Neural progenitor cell (in vitro differentiated cells): ENCODE results near the gene IKZF3.

Experiments used
- EZH2 ChIP-seq: fragments of 200-600 bp; sonication (generic); IDR thresholded peaks from 2 replicates; pipeline ENCODE4 v1.6.1; 2017; ENCODE audit warnings: antibody characterized with exemption, mild to moderate bottlenecking, moderate library complexity
- TF ChIP-seq, protein P1 (sequence below): fragments of 200-600 bp; sonication (generic); IDR thresholded peaks from 2 replicates; pipeline ENCODE4 v1.5.1; 2017; ENCODE audit warnings: antibody characterized with exemption, mild to moderate bottlenecking

DNA sequence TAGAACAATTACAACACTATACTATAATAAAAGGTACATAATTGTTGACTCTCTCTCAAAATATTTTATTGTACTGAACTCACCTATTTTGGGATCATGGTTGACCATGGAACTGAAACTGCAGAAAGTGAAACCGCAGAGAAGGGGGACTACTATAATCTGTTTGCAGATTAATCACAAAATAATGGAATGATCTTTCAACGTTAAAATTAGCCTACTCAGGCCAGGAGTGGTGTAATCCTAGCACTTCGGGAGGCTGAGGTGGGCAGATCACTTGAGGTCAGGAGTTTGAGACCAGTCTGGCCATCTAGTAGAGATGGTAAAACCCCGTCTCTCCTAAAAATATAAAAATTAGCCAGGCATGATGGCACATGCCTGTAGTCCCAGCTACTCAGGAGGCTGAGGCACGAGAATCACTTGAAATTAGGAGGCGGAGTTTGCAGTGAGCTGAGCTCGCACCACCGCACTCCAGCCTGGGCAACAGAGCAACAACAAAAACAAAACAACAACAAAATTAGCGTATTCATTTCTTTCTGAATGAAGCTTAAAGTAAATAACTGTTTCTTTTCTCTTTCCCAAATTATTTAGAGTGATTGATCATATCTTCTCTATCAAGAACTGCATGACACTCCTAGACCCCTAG, 45.6 kb downstream of the IKZF3 start:
- TF ChIP-seq, protein P1, sequence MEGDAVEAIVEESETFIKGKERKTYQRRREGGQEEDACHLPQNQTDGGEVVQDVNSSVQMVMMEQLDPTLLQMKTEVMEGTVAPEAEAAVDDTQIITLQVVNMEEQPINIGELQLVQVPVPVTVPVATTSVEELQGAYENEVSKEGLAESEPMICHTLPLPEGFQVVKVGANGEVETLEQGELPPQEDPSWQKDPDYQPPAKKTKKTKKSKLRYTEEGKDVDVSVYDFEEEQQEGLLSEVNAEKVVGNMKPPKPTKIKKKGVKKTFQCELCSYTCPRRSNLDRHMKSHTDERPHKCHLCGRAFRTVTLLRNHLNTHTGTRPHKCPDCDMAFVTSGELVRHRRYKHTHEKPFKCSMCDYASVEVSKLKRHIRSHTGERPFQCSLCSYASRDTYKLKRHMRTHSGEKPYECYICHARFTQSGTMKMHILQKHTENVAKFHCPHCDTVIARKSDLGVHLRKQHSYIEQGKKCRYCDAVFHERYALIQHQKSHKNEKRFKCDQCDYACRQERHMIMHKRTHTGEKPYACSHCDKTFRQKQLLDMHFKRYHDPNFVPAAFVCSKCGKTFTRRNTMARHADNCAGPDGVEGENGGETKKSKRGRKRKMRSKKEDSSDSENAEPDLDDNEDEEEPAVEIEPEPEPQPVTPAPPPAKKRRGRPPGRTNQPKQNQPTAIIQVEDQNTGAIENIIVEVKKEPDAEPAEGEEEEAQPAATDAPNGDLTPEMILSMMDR = no peak
- TF ChIP-seq EZH2 = no peak
